Measurements from ENCODE around the gene CEMP1. TPM values are rescaled to one million over a fixed set of nuclear protein-coding genes. Genes with fewer than 3 reads are reported as not detected.
"Not testable (repeated sequence)": the region's sequence is repeated elsewhere in the genome, so short reads cannot be mapped to it uniquely, and the experiment has no call there.

Gene CEMP1
- total RNA-seq, 5 donors from 2014 or later (not counting 1 experiment from before 2014, with no cell fraction given): 0.26 to 3.1 (median 1.1) TPM; not detected in 1

DNA sequence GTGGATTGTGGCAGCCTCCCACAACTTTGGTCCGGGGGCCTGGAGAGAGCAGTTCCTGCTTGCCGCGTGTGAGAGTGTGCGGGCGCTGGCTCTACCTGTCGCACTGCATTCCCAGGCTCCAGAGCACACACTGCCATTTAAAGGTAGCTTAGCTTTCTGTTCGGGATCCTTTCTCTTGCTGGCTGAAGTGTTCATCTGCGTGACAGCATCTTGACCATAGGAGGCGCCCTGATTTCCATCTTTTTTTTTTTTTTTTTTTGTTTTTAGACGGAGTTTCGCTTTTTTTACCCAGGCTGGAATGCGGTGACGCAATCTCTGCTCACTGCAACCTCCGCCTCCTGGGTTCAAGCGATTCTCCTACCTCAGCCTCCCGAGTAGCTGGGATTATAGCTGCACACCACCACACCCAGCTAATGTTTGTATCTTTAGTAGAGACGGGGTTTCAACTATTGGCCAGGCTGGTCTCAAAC is 20.2 kb upstream of the CEMP1 start:
- ATAC-seq (replicated peaks in 1 of 4); H3K4me3 Mint-ChIP-seq; H3K4me3 ChIP-seq (ENCODE audit: control insufficient read depth in 1 of 2, extremely low read depth in 1 of 2, low read length in 1 of 2); H3K36me3 Mint-ChIP-seq; CTCF ChIA-PET; DNase-seq; H3K36me3 ChIP-seq (ENCODE audit: control insufficient read depth in 2 of 2, extremely low read depth in 1 of 2, insufficient read depth in 1 of 2, low read length in 1 of 2); H3K4me1 ChIP-seq (ENCODE audit: control insufficient read depth in 1 of 2, extremely low read depth in 1 of 2, insufficient read depth in 2 of 2, low read length in 2 of 2); H3K9me3 ChIP-seq; H3K4me1 Mint-ChIP-seq; H3K27me3 ChIP-seq (replicated peaks in 1 of 2; ENCODE audit: control insufficient read depth in 2 of 2, extremely low read depth in 1 of 2, insufficient read depth in 2 of 2, low read length in 1 of 2); H3K9me3 Mint-ChIP-seq; H3K27ac Mint-ChIP-seq; H3K27me3 Mint-ChIP-seq; H3K27ac ChIP-seq (ENCODE audit: low read length): not testable (repeated sequence)
- no CpG with 5 or more reads among the region's 17 CpGs for WGBS (ENCODE audit: insufficient coverage)
- POLR2A ChIA-PET: interaction anchor here in 1 of 2 donors (0.7 kb wide), 1 partner anchor 133 kb away, joined by 8 read pairs; no protein-coding TSS in a partner anchor

DNA sequence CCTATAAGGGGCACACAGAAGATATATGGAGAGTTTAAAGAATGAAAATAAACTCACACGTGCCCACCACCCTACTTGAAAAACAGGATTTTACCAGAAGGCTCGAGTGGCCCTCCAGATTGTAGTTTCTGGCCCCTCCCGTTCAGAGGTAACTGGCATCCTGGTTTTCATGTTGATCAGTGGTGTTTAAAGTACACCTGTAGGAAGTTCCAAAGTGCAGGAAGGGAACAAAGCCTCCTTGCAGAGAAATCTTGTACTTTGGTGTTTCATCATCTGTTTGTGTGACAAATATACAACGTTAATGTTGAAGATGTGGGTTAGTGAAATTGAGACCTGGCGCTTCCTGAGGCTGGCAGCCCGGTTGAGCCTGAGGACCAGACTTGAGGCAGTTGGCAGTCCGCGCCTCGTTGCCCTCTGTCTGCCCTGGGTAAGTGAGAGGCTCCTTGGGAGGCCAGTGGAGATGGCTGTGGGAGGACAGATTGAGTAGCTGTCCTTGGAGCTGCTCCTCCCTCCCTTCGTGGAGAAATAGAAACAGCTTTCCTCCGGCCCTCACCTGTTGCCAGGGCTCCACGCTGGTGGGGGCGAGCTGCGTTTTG is 19.2 kb upstream of the CEMP1 start:
- H3K4me1 Mint-ChIP-seq; H3K27ac Mint-ChIP-seq; H3K27me3 ChIP-seq (replicated peaks in 1 of 2; ENCODE audit: control insufficient read depth in 2 of 2, extremely low read depth in 1 of 2, insufficient read depth in 2 of 2, low read length in 1 of 2); H3K4me1 ChIP-seq (ENCODE audit: control insufficient read depth in 1 of 2, extremely low read depth in 1 of 2, insufficient read depth in 2 of 2, low read length in 2 of 2); H3K27me3 Mint-ChIP-seq; H3K36me3 ChIP-seq (ENCODE audit: control insufficient read depth in 2 of 2, extremely low read depth in 1 of 2, insufficient read depth in 1 of 2, low read length in 1 of 2); H3K4me3 Mint-ChIP-seq; CTCF ChIA-PET; DNase-seq; H3K36me3 Mint-ChIP-seq; H3K4me3 ChIP-seq (ENCODE audit: control insufficient read depth in 1 of 2, extremely low read depth in 1 of 2, low read length in 1 of 2); H3K9me3 ChIP-seq; ATAC-seq (replicated peaks in 1 of 4); POLR2A ChIA-PET; H3K9me3 Mint-ChIP-seq; H3K27ac ChIP-seq (ENCODE audit: low read length): not testable (repeated sequence)
- WGBS (ENCODE audit: insufficient coverage): no CpG with 5 or more reads among the region's 14 CpGs

DNA sequence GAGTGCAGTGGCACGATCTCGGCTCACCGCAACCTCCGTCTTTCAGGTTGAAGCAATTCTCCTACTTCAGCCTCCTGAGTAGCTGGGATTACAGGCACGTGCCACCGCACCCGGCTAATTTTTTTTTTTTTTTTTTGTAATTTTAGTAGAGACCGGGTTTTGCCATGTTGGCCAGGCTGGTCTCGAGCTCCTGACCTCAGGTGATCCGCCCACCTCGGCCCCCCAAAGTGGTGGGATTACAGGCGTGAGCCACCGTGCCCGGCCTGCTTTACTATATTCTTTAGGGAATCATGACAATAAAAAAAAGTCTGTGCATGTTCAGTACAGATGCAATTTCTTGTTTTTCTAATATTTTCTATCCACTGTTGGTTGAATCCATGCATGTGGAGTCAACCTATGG is 12.6 kb upstream of the CEMP1 start:
- H3K4me1 ChIP-seq (ENCODE audit: control insufficient read depth in 1 of 2, extremely low read depth in 1 of 2, insufficient read depth in 2 of 2, low read length in 2 of 2): peaks cover 5 to 28% of the 10 kb centered on the region in 2 experiments
- H3K9me3 Mint-ChIP-seq; H3K27me3 Mint-ChIP-seq; H3K9me3 ChIP-seq; POLR2A ChIA-PET; CTCF ChIA-PET; H3K27ac Mint-ChIP-seq; H3K27me3 ChIP-seq (replicated peaks in 1 of 2; ENCODE audit: control insufficient read depth in 2 of 2, extremely low read depth in 1 of 2, insufficient read depth in 2 of 2, low read length in 1 of 2); DNase-seq; H3K36me3 ChIP-seq (ENCODE audit: control insufficient read depth in 2 of 2, extremely low read depth in 1 of 2, insufficient read depth in 1 of 2, low read length in 1 of 2); ATAC-seq (replicated peaks in 1 of 4); H3K4me3 ChIP-seq (ENCODE audit: control insufficient read depth in 1 of 2, extremely low read depth in 1 of 2, low read length in 1 of 2); H3K4me3 Mint-ChIP-seq; H3K36me3 Mint-ChIP-seq; H3K27ac ChIP-seq (ENCODE audit: low read length): not testable (repeated sequence)
- H3K4me1 Mint-ChIP-seq: peaks cover 33 to 55% (median 51%) of the 10 kb centered on the region in 3 donors
- WGBS (ENCODE audit: insufficient coverage): 100% methylated on average over 4 of the region's 14 CpGs

DNA sequence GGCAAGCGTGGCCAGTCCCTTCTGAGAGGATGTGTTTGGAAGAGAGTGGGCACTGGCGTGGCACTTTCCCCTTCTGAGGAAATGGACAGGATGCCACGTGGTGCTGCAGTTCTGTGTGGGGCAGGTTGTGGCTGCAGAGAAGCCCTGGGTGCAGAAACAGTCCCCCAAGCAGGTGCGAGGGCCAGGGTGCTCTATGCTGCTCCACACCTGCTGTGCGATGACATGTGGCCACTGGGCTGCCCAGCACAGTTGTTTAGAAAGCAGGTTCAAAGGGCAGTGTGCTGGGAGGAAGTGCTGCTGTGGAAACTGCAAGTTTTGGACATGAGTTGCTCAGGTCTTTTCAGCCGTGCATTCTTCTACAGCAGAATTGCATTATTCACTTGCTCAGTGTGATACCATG is 10.2 kb upstream of the CEMP1 start:
- H3K4me3 ChIP-seq (ENCODE audit: control insufficient read depth in 1 of 2, extremely low read depth in 1 of 2, low read length in 1 of 2); H3K9me3 ChIP-seq; POLR2A ChIA-PET; DNase-seq; H3K9me3 Mint-ChIP-seq; CTCF ChIA-PET; H3K27ac ChIP-seq (ENCODE audit: low read length); H3K36me3 ChIP-seq (ENCODE audit: control insufficient read depth in 2 of 2, extremely low read depth in 1 of 2, insufficient read depth in 1 of 2, low read length in 1 of 2); H3K36me3 Mint-ChIP-seq; H3K27me3 ChIP-seq (replicated peaks in 1 of 2; ENCODE audit: control insufficient read depth in 2 of 2, extremely low read depth in 1 of 2, insufficient read depth in 2 of 2, low read length in 1 of 2); ATAC-seq (replicated peaks in 1 of 4); H3K27me3 Mint-ChIP-seq: not testable (repeated sequence)
- H3K27ac Mint-ChIP-seq: peak overlapping the region in 1 of 2 donors; percentile 46
- peaks cover 42 to 61% (median 59%) of the 10 kb centered on the region in 3 donors for H3K4me1 Mint-ChIP-seq
- 40% methylated on average over 2 of the region's 6 CpGs for WGBS (ENCODE audit: insufficient coverage)
- H3K4me3 Mint-ChIP-seq: peak overlapping the region in 1 of 3 donors; percentile 83
- peaks cover 9 to 41% of the 10 kb centered on the region in 2 experiments for H3K4me1 ChIP-seq (ENCODE audit: control insufficient read depth in 1 of 2, extremely low read depth in 1 of 2, insufficient read depth in 2 of 2, low read length in 2 of 2)

DNA sequence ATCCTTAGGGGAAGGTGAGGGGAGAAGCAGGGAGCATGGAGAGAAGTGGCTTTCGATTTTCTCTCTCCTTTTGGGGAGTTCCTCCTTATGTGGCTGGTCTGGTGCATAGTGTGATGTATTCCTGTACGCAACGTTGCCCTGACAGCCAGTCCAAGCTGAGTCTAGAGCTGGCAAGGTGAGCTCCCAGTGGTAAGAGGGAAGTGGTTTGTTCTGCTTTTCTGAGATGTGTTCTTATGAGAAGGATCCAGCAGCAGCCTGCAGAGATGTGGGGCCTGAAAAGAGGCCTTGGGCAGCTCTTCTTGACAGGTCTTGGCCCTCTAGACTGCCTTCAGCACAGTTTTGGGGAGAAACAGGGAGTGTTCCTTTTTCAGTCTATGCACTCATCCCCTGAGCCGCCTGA is 9.7 kb upstream of the CEMP1 start:
- peaks cover 9 to 44% of the 10 kb centered on the region in 2 experiments for H3K4me1 ChIP-seq (ENCODE audit: control insufficient read depth in 1 of 2, extremely low read depth in 1 of 2, insufficient read depth in 2 of 2, low read length in 2 of 2)
- CTCF ChIA-PET; H3K36me3 Mint-ChIP-seq; H3K9me3 Mint-ChIP-seq; DNase-seq; POLR2A ChIA-PET; H3K27me3 ChIP-seq (replicated peaks in 1 of 2; ENCODE audit: control insufficient read depth in 2 of 2, extremely low read depth in 1 of 2, insufficient read depth in 2 of 2, low read length in 1 of 2); ATAC-seq (replicated peaks in 1 of 4); H3K36me3 ChIP-seq (ENCODE audit: control insufficient read depth in 2 of 2, extremely low read depth in 1 of 2, insufficient read depth in 1 of 2, low read length in 1 of 2); H3K27ac ChIP-seq (ENCODE audit: low read length); H3K27me3 Mint-ChIP-seq; H3K4me3 ChIP-seq (ENCODE audit: control insufficient read depth in 1 of 2, extremely low read depth in 1 of 2, low read length in 1 of 2); H3K9me3 ChIP-seq: not testable (repeated sequence)
- H3K27ac Mint-ChIP-seq: peak overlapping the region; percentile 14 to 48
- WGBS (ENCODE audit: insufficient coverage): no CpG with 5 or more reads among the region's 4 CpGs
- H3K4me3 Mint-ChIP-seq: peak overlapping the region in 2 of 3 donors; percentile 6 to 83
- H3K4me1 Mint-ChIP-seq: peaks cover 42 to 58% (median 58%) of the 10 kb centered on the region in 3 donors

DNA sequence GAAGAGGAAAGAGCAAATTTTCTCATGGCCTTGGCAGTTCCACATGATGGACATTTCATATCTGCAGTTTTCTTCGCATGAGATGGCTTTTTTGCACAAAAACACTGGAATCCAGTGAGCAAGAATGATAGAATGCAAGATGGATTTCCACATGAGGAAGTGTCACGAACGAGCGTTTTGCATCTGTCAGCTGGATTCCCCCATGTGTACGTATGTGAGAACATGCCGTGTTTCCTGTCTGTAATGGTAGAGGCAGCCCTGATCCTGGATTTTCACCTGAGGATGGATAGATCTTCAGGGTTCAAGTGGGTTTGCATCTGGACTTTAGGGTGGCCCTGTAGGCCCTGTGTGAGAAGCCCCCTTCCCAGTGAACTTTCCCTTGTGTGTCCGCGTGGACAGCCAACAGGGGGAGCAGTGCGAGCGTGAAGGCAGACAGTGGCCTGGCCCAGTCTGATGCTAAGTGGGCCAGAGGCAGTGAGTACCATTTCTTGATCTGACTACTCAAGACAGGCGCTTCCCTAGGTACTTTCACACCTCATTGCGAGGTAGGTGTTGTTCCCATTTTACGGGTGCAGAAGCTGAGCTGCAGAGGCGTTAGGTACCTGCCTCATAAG is 8.7 kb upstream of the CEMP1 start:
- H3K4me1 ChIP-seq (ENCODE audit: control insufficient read depth in 1 of 2, extremely low read depth in 1 of 2, insufficient read depth in 2 of 2, low read length in 2 of 2): peaks cover 9 to 44% of the 10 kb centered on the region in 2 experiments
- H3K9me3 Mint-ChIP-seq; ATAC-seq (replicated peaks in 1 of 4); H3K27ac ChIP-seq (ENCODE audit: low read length); H3K36me3 ChIP-seq (ENCODE audit: control insufficient read depth in 2 of 2, extremely low read depth in 1 of 2, insufficient read depth in 1 of 2, low read length in 1 of 2); H3K27me3 Mint-ChIP-seq; H3K27me3 ChIP-seq (replicated peaks in 1 of 2; ENCODE audit: control insufficient read depth in 2 of 2, extremely low read depth in 1 of 2, insufficient read depth in 2 of 2, low read length in 1 of 2); H3K9me3 ChIP-seq; CTCF ChIA-PET; H3K36me3 Mint-ChIP-seq; H3K27ac Mint-ChIP-seq; H3K4me3 ChIP-seq (ENCODE audit: control insufficient read depth in 1 of 2, extremely low read depth in 1 of 2, low read length in 1 of 2); POLR2A ChIA-PET: not testable (repeated sequence)
- WGBS (ENCODE audit: insufficient coverage): 32% methylated on average over 4 of the region's 14 CpGs
- H3K4me1 Mint-ChIP-seq: peaks cover 37 to 54% (median 52%) of the 10 kb centered on the region in 3 donors
- peak overlapping the region; percentile 80 to 86 (median 83) for H3K4me3 Mint-ChIP-seq
- peak in 7 of 35 experiments; percentile 23 to 42 (median 32) for DNase-seq

Data from T-cell (primary cell).